HG03457 (cell line): ENCODE data around the gene MALAT1.

Experiments
- ATAC-seq: cut with Tn5 transposase; IDR thresholded peaks from one replicate; pipeline ENCODE4 v1.9.1; 2021; ENCODE audit warnings: moderate number of reproducible peaks; ENCODE audit not compliant: unreplicated experiment

The MALAT1 gene

DNA sequence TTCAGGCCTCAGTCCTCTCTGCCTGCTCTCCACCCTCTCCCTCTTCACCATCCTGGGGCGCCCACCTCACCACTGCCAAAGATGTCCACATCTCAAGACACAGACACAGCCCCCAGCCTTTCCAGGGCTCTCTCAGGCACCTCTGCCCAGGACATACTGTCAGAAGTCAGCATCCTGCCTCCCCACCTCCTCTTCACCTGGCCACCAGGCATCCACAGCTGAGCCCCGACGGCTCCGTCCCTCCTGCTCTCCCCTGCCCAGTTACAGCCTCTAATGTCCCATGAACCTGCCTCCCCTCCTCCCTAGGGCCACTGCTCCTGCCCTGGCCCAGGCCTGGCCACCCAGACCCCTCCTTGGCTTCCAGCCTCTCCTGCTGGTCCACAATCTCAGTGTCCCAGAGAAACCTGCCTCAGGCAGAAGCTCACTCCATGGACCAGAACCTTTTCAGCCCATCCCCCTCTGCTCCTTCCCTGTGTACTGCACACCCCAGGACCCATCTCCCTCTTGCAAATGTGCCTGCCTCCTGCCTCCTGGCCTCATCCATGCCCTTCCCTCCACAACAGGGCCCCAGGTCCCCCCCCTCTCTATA is 56.1 kb downstream of the MALAT1 start:
- no peak for ATAC-seq

DNA sequence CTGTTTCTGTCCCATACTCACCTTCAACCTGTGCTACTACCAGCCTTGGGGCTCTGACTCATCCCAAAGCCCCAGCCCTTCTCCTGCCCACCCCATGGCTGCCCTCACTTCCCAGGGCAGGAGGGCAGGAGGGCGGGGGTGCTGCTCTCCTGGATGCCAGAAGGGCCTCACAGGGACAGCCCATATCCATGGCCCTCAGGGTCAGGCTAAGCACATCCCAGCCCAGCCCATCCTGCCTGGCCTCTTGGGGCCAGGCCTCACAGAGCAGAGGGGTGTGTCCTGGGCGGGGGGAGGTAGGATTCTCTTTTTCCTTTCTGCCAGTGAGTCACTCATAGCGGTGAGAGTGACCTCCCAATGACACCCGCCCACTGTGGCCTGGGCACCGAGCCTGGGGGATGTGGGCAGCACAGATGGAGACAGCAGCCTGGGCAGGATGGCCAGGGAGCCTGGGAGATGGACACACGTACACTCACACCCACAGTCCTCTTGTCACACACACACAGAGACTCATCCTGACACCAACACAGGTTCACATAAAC is 56.9 kb downstream of the MALAT1 start:
- no peak for ATAC-seq
